ENCODE results near the gene LRIT3.
A peak's percentile ranks its signal among the peaks of the same experiment; 100 is the strongest.

LRIT3 gene, protein sequence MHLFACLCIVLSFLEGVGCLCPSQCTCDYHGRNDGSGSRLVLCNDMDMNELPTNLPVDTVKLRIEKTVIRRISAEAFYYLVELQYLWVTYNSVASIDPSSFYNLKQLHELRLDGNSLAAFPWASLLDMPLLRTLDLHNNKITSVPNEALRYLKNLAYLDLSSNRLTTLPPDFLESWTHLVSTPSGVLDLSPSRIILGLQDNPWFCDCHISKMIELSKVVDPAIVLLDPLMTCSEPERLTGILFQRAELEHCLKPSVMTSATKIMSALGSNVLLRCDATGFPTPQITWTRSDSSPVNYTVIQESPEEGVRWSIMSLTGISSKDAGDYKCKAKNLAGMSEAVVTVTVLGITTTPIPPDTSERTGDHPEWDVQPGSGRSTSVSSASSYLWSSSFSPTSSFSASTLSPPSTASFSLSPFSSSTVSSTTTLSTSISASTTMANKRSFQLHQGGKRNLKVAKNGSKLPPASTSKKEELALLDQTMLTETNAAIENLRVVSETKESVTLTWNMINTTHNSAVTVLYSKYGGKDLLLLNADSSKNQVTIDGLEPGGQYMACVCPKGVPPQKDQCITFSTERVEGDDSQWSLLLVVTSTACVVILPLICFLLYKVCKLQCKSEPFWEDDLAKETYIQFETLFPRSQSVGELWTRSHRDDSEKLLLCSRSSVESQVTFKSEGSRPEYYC

DNA sequence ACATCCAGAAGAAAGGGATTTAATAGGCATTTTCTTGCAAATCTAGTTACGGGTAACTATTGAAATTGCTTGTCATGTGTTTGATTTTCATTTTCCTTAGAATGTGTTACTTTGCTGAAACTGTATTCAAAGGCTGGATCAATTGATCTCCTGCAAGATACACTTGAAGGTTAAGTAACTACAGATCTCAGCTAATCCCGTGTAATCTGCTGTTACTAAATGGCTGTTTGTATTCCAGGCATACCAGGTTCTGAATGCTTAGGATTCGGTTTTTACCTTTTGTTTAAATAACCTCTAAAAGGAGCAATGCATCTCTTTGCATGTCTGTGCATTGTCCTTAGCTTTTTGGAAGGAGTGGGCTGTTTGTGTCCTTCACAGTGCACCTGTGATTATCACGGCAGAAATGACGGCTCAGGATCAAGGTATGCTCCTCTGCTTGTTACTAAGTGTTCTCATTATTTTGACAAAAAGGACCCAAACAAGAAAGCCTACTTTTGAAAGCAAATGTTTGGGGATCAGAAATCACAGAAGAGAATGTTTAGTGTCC lies at the start of gene LRIT3:
Gene LRIT3, plus strand, starts transcription at position 212 of the 547 bp plus-strand sequence. Its CDS starts 95 bp downstream, at position 307.
- no peak for DNase-seq

DNA sequence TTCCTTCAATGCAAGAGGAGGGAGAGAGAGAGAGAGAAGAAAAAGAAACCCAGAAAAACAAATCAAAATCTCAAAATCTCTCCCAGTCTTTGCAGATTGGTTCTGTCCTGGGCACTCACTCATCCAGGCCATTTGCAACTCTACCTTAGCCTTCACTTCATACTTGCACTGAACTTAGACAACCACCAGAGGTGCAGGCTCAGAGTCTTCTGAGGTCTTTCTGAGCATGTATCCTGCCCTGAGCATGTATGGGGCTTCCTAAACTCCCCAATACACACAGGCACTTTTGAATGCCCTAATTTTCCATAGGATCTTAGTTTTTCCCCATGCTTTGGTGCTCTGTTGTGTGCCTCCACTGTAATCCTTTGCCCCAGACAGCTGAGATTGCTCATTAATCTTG lies 49.0 kb upstream of the LRIT3 start:
- DNase-seq = no peak

DNA sequence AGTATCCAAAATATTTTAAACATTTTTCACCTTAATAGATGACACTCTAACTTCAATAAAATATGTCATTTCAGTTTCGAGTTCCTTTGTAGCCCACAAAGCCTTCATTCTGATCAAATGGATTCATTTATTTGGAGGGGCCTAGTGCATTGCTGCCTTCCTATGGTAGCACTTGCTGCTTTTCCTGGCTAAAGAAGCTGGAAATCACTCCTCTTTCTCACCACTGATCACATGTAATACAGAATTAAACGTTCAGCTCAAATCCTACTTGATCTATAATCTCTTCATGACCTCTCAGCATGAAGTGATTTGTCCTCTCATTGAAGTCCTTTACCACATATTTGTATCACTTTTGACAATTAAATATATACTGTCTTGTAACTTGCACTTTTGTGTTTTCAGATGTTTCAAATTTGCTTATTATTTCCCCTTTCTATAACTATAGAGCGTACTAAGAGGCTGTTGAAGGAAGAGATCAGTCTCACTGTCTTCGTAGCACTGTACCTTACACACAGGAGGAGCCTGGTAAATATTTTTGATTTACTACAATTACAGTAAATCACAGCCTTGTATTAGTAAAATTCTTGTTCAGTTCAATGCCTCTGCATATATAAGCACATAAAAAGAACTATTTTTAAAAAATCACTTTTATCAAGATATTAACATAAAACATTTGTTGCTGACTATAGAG lies 46.7 kb upstream of the LRIT3 start:
- no peak for DNase-seq

DNA sequence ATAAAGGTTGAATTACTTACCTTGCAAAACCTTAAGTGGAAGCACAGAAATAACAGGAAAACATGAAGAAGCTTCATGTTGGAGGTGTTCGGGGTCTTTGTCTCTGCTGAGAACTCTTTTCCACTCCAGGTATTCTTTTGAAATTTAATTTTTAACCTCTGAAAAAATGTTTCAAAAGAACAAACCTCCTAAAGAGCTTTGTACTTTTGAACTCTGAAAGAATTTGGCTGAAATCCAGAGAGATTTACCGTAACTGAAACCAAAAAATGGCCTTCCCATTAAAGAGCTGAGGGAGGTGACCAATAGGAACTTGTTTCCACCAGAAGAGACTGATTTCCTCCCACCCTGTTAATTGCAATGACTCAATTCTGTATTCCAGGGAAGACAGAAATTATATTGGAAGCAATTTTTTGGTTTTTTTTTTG lies 46.0 kb upstream of the LRIT3 start, which contains the start of gene CFI:
Gene CFI, minus strand, starts transcription at position 105 of the 425 bp plus-strand sequence. Its CDS starts 28 bp downstream, at position 77.
- peak; percentile 30 for DNase-seq

DNA sequence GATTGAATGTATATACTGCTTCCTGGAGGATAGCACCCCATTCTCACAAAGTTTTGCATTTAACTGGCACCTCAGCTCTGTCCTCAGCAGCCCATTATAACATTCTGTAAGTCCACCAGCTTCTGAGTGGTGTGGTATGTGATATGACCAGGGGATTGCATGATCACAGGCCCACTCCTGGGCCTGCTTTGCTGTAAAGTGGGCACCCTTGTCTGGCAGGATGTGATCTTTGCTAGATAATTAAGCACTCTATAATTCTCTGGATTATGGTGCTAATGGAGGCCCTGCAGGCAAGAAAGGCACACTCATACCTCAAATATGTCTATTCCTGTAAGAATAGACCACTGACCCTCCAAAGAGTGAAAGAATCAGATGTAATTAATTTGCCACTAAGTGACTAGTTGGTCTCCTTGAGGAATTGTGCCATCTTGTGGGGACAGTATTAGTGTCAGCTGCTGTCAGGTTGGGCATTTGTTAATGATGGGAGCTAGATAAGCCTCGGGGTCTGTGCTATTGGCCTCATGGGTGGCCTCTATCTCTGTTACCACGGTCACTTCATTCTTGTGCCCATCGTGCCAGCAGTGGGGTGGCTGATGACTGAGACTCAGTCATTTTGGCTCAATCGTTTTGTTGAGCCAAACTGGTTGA lies 43.9 kb upstream of the LRIT3 start:
- no peak for DNase-seq

DNA sequence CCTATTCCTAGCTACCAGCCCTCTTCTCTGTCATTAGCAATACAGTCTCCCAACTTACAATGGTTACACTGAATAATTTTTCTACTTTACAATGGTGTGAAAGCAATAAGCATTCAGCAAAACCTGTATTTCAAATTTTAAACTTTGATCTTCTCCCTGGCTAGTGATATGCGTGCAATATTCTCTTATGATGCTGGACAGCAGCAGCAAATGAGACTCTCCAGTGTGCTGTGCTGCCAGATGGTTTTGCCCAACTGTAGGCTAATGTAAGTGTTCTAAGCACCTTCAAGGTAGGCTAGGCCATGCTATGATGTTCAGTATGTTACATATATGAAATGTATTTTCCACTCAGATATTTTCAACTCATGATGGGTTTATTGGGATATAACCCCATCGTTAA lies 38.3 kb upstream of the LRIT3 start:
- DNase-seq = no peak

DNA sequence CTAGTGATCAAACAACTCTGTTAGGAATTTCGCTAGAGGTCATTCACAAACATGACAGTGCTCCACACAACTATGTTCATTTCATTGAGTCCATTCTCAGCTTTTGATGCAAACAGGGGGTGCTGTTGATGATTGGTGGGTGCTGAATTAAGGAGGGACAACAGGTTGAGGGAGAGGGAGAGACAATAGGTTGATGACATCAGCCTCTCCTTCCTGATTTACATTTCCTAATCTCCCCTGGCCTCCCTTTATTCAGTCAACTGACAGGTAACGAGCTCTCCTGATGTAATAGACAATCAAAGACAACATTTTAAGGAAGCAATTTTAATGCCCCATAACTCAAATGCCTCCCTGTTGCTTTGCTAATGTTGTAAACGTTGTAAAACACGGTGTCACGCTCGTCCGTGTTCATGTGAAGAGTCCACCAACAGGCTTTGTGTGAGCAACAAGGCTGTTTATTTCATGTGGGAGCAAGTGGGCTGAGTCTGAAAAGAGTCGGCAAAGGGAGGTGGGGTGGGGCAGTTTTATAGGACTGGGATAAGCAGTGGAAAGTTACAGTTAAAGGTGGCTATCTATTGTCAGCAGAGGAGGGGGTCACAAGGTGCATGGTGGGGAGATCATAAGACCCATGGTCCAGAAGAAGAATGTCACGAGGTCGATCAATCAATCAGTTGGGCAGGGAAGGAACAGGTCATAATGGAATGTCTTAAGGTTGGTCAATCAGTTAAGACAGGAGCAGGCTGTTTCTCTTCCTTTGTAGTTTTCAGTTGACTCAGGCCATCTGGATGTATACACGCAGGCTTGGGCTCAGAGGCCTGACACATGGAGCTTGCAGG lies 37.1 kb upstream of the LRIT3 start:
- no peak for DNase-seq

DNA sequence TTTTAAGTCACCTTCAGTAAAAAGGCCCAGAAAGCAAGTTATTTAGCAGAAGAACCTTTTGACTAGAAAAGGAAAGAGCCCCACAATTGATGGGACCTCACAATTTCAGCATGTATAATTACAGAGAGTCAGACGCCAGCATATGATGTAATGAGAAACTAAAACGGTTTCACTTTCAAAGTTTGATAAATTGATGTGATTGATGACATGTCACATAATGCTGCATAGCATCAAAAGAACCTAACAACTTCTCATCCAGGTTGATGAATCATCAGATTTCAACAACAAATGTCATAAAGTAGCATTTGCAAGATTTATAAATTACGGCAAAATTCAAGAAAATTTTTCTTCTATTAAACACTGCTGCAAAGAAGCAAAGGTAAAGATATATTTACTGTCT lies 36.2 kb upstream of the LRIT3 start:
- DNase-seq = no peak

DNA sequence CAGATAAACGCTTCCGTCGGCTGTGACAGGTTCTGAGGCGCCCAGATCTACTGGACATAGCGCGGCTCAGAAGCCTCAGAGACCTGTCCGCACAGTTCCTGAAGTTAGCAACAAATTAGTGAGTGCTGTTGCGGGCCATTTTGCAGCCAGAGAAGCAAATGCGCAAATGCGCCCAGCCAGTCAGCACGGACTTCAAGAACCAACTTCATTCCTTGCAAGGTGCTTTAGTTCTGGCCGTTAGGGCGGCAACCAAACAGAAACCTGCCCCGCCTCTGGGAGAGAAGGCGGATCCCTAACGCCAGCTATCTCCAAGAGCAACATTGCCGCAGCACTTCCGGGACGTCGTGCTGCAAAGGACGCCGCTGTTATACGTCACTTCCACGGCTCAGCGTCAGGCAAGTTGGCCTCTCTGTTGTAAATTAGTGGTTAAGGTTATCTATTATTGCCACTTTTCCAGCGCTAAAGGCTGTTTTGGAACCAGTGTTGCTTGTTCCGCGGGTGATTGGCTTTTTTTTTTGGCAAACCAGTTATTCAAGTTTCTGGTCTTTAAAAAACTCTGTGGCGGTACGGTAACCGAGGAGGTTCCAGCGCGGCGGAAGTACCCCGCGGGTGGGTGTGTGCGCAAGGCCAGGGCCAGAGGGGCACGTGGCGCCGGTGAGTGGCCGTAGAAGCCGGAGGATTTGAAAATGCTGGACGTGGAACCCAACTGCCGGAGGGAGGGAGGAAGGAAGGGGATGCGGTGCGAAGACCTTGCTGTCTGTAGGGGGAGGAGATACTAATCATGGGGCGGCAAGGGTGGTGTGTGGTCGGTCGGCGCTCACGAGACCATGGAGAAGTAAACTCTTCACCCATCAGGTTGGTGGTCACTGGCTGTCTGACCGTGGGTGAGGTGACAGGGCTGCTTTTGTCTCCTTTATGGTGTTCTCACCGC lies 32.5 kb upstream of the LRIT3 start, which contains the start of gene GAR1:
Gene GAR1, plus strand, starts transcription at position 612 of the 931 bp plus-strand sequence. CDS start 403 bp downstream, outside the sequence.
- DNase-seq = peak; percentile 89

DNA sequence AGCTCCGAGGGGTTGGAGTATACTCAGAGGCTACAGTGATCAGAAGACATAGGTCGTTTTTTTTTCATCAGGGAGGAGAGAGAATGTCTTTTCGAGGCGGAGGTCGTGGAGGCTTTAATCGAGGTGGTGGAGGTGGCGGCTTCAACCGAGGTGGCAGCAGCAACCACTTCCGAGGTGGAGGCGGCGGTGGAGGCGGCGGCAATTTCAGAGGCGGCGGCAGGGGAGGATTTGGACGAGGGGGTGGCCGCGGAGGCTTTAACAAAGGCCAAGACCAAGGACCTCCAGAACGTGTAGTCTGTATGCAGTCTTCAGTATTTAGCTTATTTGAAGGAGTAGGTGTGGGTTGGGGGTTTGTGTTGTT lies 31.8 kb upstream of the LRIT3 start:
- DNase-seq = no peak

DNA sequence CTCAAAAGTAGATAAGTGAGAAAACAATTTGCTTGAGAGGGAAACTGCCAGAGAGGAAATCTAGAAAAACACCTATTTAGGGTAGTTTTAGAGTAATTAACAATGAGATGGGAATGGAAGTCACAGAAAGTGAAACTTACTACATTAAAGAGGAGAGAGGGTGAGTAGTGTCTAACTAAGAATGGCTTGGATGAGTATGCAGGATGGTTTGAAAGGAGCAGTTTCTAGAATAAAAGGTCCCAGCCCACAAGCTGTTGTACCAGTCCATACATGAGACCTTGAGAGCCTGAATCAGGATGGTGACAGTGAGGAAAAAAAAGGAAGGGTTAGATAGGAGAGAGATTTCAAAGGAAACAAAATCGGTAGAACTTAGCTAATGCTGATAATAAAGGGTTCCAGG lies 31.0 kb upstream of the LRIT3 start:
- no peak for DNase-seq

DNA sequence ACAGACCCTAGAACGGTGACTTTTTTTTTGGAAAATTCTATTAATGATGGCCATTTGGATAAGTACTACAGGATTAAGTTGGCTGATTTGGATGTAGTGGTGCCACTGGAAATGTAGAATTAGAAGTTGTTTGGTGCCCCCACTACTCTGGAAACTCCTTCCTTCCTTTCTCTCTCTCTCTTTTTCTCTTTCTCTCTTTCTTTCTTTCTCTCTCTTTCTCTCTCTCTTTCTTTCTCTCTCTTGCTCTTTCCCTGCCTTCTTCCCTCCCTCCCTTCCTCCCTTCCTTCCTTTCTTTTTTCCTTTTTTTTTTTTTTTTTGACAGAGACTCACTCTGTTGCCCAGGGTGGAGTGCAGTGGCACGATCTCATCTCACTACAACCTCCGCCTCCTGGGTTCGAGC lies 29.6 kb upstream of the LRIT3 start:
- no peak for DNase-seq

DNA sequence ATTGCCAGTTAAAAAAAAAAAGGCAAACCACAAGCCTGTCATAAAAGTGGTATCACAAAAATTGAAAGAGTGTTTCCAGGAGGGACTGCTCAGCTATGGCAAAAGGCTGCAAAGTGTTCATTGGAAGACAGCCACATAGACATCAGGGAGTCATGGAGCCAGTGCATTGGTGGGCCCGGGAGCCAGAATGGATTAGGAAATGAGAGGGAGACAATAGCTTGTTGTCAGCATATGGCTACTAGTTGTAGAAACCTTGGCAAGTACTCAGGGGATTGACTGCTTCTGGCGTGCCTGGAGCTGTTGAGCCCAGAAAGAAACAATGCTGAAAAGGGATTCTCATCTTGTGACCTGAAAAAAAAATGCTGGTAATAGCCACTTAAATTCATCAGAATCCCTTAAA lies 27.3 kb upstream of the LRIT3 start:
- DNase-seq = no peak

DNA sequence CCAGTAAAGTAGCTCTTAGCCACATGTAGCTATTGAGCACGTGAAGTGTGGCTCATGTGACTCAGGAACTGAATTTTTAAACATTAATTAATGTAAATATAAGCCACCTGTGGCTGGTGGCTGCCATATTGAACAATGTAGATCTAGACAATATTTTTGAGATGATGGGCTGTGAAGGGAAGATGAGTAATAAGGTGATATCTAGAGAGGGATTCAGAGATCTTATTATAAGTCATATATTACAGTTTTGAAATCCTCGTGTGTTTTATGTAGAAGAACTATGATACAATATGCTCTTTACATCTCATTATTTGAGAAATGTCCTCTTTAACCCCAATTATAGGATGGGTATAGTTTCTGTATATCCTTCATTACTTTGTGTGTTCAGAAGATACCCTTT lies 26.7 kb upstream of the LRIT3 start:
- DNase-seq = no peak

DNA sequence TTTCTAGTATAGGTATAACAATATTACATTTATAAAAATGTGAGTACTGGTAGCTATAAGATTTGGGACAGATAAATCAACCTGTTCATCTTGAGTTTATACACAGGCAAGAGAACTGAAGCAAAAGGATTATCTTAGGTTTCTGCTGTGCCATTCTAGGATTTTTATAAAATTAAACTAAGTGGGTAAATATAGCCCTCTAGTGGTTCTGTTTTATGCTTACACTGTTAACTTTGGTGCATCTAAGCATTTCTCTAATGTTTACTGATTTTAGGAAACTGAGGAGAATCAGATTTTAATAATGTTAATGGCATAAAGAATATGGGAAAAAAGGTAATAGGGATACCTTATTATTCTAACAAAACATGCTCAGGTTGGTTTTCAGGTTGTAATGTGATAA lies 21.2 kb upstream of the LRIT3 start:
- no peak for DNase-seq

DNA sequence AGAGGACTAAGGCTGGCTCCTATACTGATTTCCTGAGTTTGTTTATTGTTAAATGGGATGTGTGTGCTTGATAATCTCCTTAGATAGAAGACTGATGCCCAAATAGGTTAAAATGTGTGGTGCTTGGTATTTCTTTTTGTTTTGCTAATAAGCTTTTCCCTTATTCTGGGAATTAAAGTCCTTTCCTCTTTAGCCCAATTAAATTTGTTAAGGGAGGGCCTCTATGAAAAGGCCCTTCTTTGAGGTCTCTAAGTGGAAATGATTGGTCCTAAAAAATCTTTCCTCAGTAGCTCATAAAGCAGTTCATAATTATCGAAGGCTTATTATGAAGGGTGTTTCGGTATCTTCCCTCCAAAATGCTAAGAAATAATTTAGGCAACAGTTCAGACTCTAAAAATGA lies 20.2 kb upstream of the LRIT3 start, which contains the start of gene RRH:
Gene RRH, plus strand, starts transcription at position 301 of the 400 bp plus-strand sequence. Its CDS starts 56 bp downstream, at position 357.
- no peak for DNase-seq

DNA sequence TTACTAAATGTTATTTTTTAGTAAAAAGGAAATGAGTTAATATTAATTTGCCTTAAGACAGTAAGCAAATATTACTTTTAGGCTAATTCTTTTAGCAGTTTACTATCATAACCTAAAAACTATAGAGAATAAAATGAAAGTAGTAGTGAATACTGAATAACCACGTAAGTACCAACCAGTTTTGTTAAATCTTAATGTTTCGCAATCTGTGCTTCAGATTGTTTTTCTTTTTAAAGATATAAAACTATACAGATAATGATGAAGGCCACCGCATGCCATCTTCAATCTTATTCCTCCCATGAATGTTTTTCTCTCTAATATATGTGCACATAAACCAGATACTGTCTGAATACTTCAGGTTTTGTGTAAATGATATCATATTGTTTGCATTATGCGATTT lies 14.2 kb upstream of the LRIT3 start:
- no peak for DNase-seq

DNA sequence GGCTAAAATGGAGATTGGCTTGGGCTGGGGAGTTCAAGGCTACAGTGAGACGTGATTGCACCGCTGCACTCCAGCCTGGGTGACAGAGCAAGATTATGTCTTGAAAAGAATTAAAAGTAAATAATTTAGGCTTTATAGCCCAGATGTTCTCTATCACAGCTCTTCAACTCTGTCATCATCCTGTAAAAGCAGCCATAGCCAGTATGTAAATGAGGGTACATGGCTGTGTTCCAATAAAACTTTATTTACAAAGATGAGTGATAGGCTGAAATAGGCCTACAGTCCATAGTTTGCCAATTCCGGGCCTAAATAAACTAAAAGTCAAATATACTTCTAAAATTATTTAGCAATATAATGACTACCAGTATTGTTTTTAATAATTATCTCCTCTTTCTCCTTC lies 10.9 kb upstream of the LRIT3 start:
- no peak for DNase-seq

DNA sequence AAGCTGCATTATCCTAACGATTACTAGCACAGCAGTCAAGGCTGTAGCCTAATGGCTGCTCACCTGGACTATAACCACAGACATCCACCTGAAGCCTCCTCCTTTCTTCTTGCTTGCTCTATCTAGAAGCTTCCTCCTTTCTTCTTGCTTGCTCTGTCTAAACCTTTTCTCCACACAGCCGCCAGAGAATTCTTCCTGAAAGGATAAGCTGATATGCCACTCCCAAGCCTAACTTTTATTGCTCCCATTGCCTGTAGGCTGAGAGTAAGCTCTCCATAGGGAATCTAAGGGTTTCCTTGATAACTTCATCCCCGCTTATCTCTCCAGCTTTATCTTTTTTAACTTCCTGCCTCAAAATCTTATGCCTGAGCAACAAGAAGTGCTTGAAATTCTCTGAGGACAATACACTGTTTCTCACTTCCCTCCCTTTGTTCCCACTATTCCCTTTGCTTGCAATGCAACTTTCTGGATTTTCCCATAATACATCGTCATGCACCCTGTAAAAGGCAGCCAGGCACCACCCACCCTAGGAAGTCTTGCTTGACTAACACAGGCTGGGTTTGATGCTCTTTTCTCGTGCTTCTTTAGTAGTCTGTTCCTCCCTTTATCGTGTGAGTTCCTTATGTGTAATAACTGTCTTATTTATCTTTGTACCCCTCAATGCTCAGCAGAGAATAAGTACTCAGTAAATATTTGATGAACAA lies 1.4 kb upstream of the LRIT3 start:
- no peak for DNase-seq

DNA sequence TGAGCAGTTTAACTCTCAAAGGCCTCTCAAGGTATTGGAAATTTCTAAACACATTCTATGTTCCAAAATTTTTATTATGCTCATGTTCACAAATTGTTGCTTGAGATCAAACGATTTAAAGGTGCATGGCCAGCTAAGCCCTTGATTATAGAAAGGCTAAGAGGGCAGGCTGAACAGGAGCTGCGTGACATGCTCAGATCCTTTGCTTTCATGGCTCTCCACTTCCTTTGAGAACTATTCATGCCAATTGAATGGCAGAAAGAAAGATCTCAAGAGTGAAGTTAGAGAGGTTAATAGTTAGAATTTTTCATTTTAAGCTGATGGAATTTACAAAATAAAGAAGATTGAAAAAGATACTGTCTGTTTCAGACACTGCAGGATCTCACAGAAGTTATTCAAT lies 594 bp downstream of the LRIT3 start:
- DNase-seq = no peak
